ENCODE results near the gene EFHD2. TPM values are rescaled to one million over a fixed set of nuclear protein-coding genes. Genes with fewer than 3 reads are reported as not detected.
A peak's percentile ranks its signal among the peaks of the same experiment; 100 is the strongest.

Gene EFHD2
- polyA plus RNA-seq, 1 donor from 2014 or later = 10.3 TPM

- Histone ChIP-seq H3K4me3 (ENCODE audit: low read length) (peak overlapping the region; percentile 78), H3K9ac (ENCODE audit: low read length) (no peak overlapping the region), H3K9me2 (ENCODE audit: insufficient read depth, low read length) (no peaks in the 10 kb centered on the region), H3F3A (ENCODE audit: insufficient read depth, low read length, poor library complexity, severe bottlenecking) (no peaks in the 10 kb centered on the region), H3K9me3 (ENCODE audit: low read length) (no peaks in the 10 kb centered on the region), H4K20me1 (ENCODE audit: insufficient read depth) (no peaks in the 10 kb centered on the region), H3K27ac (ENCODE audit: low read length) (no peak overlapping the region), H3K36me3 (ENCODE audit: insufficient read depth, low read length) (no peaks in the 10 kb centered on the region), H3K4me2 (ENCODE audit: low read length) (no peak overlapping the region), H2AFZ (ENCODE audit: low read depth, low read length) (no peak overlapping the region), H3K27me3 (ENCODE audit: insufficient read depth, low read depth, low read length) (no peaks in the 10 kb centered on the region), H3K79me2 (replicated peaks; ENCODE audit: insufficient read depth, low read length) (no peaks in the 10 kb centered on the region)
- no peak for TF ChIP-seq SMC3 (conservative IDR thresholded peaks at IDR 0.05; ENCODE audit: poor library complexity)
- TF ChIP-seq REST (IDR thresholded peaks at IDR 0.05; ENCODE audit: borderline replicate concordance) = no peak
- no peak for TF ChIP-seq CTCF (IDR thresholded peaks at IDR 0.05; ENCODE audit: poor library complexity, severe bottlenecking)
- TF ChIP-seq EP300 (conservative IDR thresholded peaks at IDR 0.05; ENCODE audit: poor library complexity, severe bottlenecking) = no peak
- no peak for TF ChIP-seq TAF1 (IDR thresholded peaks at IDR 0.05; ENCODE audit: low read depth)
- TF ChIP-seq EZH2 (IDR thresholded peaks at IDR 0.05; ENCODE audit: borderline replicate concordance, insufficient read depth, low read length, poor library complexity, severe bottlenecking) = no peak
- no peak for TF ChIP-seq POLR2AphosphoS5 (IDR thresholded peaks at IDR 0.05)
- no peak for TF ChIP-seq MXI1 (conservative IDR thresholded peaks at IDR 0.05; ENCODE audit: poor library complexity, severe bottlenecking)
- no peak for TF ChIP-seq RAD21 (conservative IDR thresholded peaks at IDR 0.05)
Measured at GRCh38 chr1:15411593-15412137, 2.0 kb downstream of the EFHD2 start.

- no peak overlapping the region for H3K27ac ChIP-seq (ENCODE audit: low read length)
- H3K9me2 ChIP-seq (ENCODE audit: insufficient read depth, low read length) = no peaks in the 10 kb centered on the region
- no peaks in the 10 kb centered on the region for H3K79me2 ChIP-seq (replicated peaks; ENCODE audit: insufficient read depth, low read length)
- TF ChIP-seq EP300 (conservative IDR thresholded peaks at IDR 0.05; ENCODE audit: poor library complexity, severe bottlenecking) (no peak), RAD21 (conservative IDR thresholded peaks at IDR 0.05) (no peak), REST (IDR thresholded peaks at IDR 0.05; ENCODE audit: borderline replicate concordance) (no peak), POLR2AphosphoS5 (IDR thresholded peaks at IDR 0.05) (no peak), CTCF (IDR thresholded peaks at IDR 0.05; ENCODE audit: poor library complexity, severe bottlenecking) (no peak), EZH2 (IDR thresholded peaks at IDR 0.05; ENCODE audit: borderline replicate concordance, insufficient read depth, low read length, poor library complexity, severe bottlenecking) (no peak), MXI1 (conservative IDR thresholded peaks at IDR 0.05; ENCODE audit: poor library complexity, severe bottlenecking) (no peak), SMC3 (conservative IDR thresholded peaks at IDR 0.05; ENCODE audit: poor library complexity) (no peak), TAF1 (IDR thresholded peaks at IDR 0.05; ENCODE audit: low read depth) (no peak)
- no peaks in the 10 kb centered on the region for H3K36me3 ChIP-seq (ENCODE audit: insufficient read depth, low read length)
- H2AFZ ChIP-seq (ENCODE audit: low read depth, low read length) = no peak overlapping the region
- no peak overlapping the region for H3K4me2 ChIP-seq (ENCODE audit: low read length)
- no peaks in the 10 kb centered on the region for H3K9me3 ChIP-seq (ENCODE audit: low read length)
- no peaks in the 10 kb centered on the region for H4K20me1 ChIP-seq (ENCODE audit: insufficient read depth)
- H3F3A ChIP-seq (ENCODE audit: insufficient read depth, low read length, poor library complexity, severe bottlenecking) = no peaks in the 10 kb centered on the region
- H3K4me3 ChIP-seq (ENCODE audit: low read length) = no peak overlapping the region
- no peaks in the 10 kb centered on the region for H3K27me3 ChIP-seq (ENCODE audit: insufficient read depth, low read depth, low read length)
- no peak overlapping the region for H3K9ac ChIP-seq (ENCODE audit: low read length)
Measured at GRCh38 chr1:15412175-15412800, 2.6 kb downstream of the EFHD2 start.

Measured in neural cell (in vitro differentiated cells).